Activated naive CD4-positive, alpha-beta T cell treated with anti-CD3 and anti-CD28 coated beads for 36 hours (primary cell): ENCODE data around the gene CLCN5. TPM values are rescaled to one million over a fixed set of nuclear protein-coding genes. Genes with fewer than 3 reads are reported as not detected.
A peak's percentile ranks its signal among the peaks of the same experiment; 100 is the strongest.

Experiments used
- CTCF ChIA-PET: fragments of 350-600 bp; sonication (Branson Sonifier 250); formaldehyde crosslinking; loops from one replicate; lab custom pipeline; 2021; ENCODE audit warnings: antibody characterized with exemption; lab: Charles Lee
- DNase-seq: peaks from one replicate; pipeline ENCODE4 v3.0.0-alpha.2; 2020
- H3K27ac Mint-ChIP-seq: one replicate; pipeline ENCODE4 v1.8.0; 2021; ENCODE audit warnings: mild to moderate bottlenecking, mixed read lengths
- H3K27me3 Mint-ChIP-seq: one replicate; pipeline ENCODE4 v1.8.0; 2021; ENCODE audit warnings: low read depth, mixed read lengths
- H3K36me3 Mint-ChIP-seq: one replicate; pipeline ENCODE4 v1.8.0; 2021; ENCODE audit warnings: low read depth, mixed read lengths
- H3K4me1 Mint-ChIP-seq: one replicate; pipeline ENCODE4 v1.8.0; 2021; ENCODE audit warnings: low read depth, mixed read lengths
- H3K4me3 Mint-ChIP-seq: one replicate; pipeline ENCODE4 v1.8.0; 2021; ENCODE audit warnings: mild to moderate bottlenecking, moderate library complexity, mixed read lengths
- H3K9me3 Mint-ChIP-seq: one replicate; pipeline ENCODE4 v1.8.0; 2021; ENCODE audit warnings: mixed read lengths
- intact Hi-C: fragments of 100-400 bp; cut with micrococcal nuclease; formaldehyde crosslinking; loops from one replicate; pipeline ENCODE4 v1.15.1; 2023
- total RNA-seq, 2 experiments: library from RNA; stranded (reverse); gene quantifications; one replicate each; pipeline ENCODE4 v1.2.3, GENCODE V29; 2021

Gene CLCN5
- total RNA-seq, 2 experiments from 2014 or later = 2.6 to 3.6 TPM

DNA sequence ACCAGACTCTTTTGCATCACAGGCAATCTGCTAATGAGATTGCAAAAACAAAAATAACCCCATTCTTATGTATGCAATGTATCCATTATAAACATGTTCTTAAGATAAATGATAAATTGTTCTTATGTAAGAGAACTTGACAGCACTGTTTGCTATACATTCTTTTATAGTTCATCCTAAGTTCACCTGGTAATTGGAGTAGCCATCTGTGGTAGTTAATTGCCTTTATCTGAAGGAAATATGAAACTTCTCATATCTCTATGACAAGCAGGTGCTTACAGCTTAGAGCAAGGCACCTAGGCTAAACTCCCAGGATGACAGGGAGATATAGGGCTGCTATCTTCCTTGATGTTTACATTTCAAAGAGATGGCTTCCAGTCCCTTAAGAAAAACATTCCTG, 21.3 kb upstream of the CLCN5 start:
- Mint-ChIP-seq H3K27ac (no peak overlapping the region), H3K27me3 (peaks cover 6% of the 10 kb centered on the region), H3K9me3 (peaks cover 10% of the 10 kb centered on the region), H3K4me1 (no peaks in the 10 kb centered on the region), H3K4me3 (no peak overlapping the region), H3K36me3 (peaks cover 6% of the 10 kb centered on the region)
- DNase-seq = no peak
- CTCF ChIA-PET = no interaction called here
- intact Hi-C loops = no loop called here

- Mint-ChIP-seq H3K4me1 (peaks cover 12% of the 10 kb centered on the region), H3K4me3 (no peak overlapping the region), H3K9me3 (no peaks in the 10 kb centered on the region), H3K36me3 (no peaks in the 10 kb centered on the region), H3K27me3 (no peaks in the 10 kb centered on the region), H3K27ac (no peak overlapping the region)
- peak; percentile 12 for DNase-seq
- CTCF ChIA-PET = no interaction called here
- intact Hi-C loops = no loop called here
Measured at GRCh38 chrX:49910344-49910743, 12.1 kb upstream of the CLCN5 start.

DNA sequence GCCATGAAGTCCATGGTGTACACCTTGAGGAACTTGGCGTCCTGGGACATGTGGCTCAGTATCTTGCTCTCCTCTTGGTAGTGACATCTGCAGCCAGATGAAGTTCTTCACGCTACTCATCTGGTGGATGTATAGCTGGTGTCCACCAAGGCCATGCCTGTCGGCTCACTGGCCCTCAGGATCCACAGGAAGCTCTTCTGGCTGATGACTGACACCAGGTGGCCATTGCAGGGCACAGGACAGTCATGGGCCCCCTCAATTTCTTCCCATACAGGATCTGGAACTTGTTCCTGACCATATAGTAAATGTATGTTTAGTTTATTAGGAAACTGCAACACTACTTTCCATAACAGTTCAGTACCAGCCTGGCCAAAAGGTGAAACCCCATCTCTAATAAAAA, 10.3 kb upstream of the CLCN5 start:
- no peaks in the 10 kb centered on the region for H3K36me3 Mint-ChIP-seq
- CTCF ChIA-PET = interaction anchor here (0.6 to 1.3 kb wide), 3 partner anchors 20 to 293 kb away, joined by 4 to 5 read pairs (median 4); partner anchors contain the start of gene CCNB3
- H3K9me3 Mint-ChIP-seq = no peaks in the 10 kb centered on the region
- intact Hi-C loops = no loop called here
- peaks cover 12% of the 10 kb centered on the region for H3K4me1 Mint-ChIP-seq
- no peaks in the 10 kb centered on the region for H3K27me3 Mint-ChIP-seq
- no peak for DNase-seq
- no peak overlapping the region for H3K4me3 Mint-ChIP-seq
- no peak overlapping the region for H3K27ac Mint-ChIP-seq

GRCh38 chrX:49912861-49913260, 9.5 kb upstream of the CLCN5 start:
- CTCF ChIA-PET = interaction anchor here (1.3 kb wide), 2 partner anchors 29 to 292 kb away, joined by 4 read pairs; partner anchors contain the start of gene CCNB3
- Mint-ChIP-seq H3K27ac (no peak overlapping the region), H3K4me1 (peaks cover 12% of the 10 kb centered on the region), H3K4me3 (no peak overlapping the region), H3K36me3 (no peaks in the 10 kb centered on the region), H3K27me3 (no peaks in the 10 kb centered on the region), H3K9me3 (no peaks in the 10 kb centered on the region)
- no peak for DNase-seq
- intact Hi-C loops = no loop called here

DNA sequence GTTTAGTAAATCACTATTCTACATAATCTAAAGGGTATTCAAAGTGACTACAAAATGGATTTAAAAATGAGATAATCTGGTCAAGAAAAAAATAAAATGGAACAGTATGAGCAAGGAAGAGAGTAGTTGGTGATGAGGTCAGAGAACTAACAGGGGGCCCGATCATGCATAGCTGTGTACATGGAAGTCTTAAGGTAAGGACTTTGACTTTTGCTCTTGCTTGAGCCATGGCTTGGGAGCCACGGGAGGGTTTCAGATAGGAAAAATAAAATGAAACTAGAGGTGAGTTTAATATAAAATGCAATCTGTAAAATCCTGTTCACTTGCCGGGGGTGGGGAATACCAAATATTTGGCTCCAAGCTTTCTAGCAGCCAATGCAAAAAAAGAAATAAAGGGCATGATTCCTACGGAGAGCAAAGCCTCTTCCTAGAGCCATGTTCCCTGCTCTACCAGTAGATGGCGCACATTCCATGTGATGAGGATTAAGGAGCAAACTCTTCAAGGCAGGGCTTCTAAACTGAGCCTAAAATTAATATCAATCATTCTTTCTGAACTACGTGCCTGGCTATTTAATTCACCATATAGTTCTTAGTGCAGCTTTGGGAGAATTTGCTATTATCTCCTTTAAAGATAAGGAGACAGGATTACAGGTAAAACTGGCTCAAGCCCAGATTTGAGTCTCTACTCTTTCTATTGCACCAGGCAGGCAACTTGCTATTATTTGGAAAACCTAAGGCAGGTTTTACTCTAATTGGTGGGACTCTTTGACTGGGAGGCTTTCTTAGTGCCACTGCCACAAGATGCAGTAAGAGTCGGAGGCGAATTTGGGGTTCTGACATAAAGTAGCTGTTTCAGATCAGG, 6.8 kb upstream of the CLCN5 start:
- Mint-ChIP-seq H3K4me1 (peaks cover under 1% of the 10 kb centered on the region), H3K4me3 (no peak overlapping the region), H3K27ac (no peak overlapping the region), H3K9me3 (no peaks in the 10 kb centered on the region), H3K27me3 (no peaks in the 10 kb centered on the region), H3K36me3 (no peaks in the 10 kb centered on the region)
- CTCF ChIA-PET = interaction anchor here (0.6 to 1.4 kb wide), 7 partner anchors 28 to 468 kb away, joined by 3 to 5 read pairs (median 3); no protein-coding TSS in a partner anchor
- intact Hi-C loops = loop anchor here (1.0 to 5.0 kb wide), 5 partner anchors 31 to 665 kb away; partner anchors contain the start of gene CCNB3
- DNase-seq = peak; percentile 56

- peaks cover under 1% of the 10 kb centered on the region for H3K36me3 Mint-ChIP-seq
- no peak overlapping the region for H3K27ac Mint-ChIP-seq
- H3K27me3 Mint-ChIP-seq = no peaks in the 10 kb centered on the region
- peak; percentile 36 for DNase-seq
- H3K4me3 Mint-ChIP-seq = no peak overlapping the region
- no peaks in the 10 kb centered on the region for H3K9me3 Mint-ChIP-seq
- intact Hi-C loops = loop anchor here (1.0 to 10.0 kb wide), 5 partner anchors 35 to 1115 kb away; partner anchors contain the start of gene HDAC6
- peaks cover 3% of the 10 kb centered on the region for H3K4me1 Mint-ChIP-seq
- CTCF ChIA-PET = interaction anchor here (1.0 to 3.8 kb wide), 6 partner anchors 14 to 246 kb away, joined by 3 to 23 read pairs (median 6); no protein-coding TSS in a partner anchor
Measured at GRCh38 chrX:49919617-49920016, 2.8 kb upstream of the CLCN5 start.

GRCh38 chrX:49921109-49921508, 1.3 kb upstream of the CLCN5 start:
- Mint-ChIP-seq H3K4me3 (no peak overlapping the region), H3K27ac (no peak overlapping the region), H3K4me1 (peaks cover 3% of the 10 kb centered on the region), H3K27me3 (no peaks in the 10 kb centered on the region), H3K36me3 (peaks cover 4% of the 10 kb centered on the region), H3K9me3 (no peaks in the 10 kb centered on the region)
- intact Hi-C loops = loop anchor here (10.0 kb wide), 2 partner anchors 646 to 1116 kb away; partner anchors contain the start of gene HDAC6
- no peak for DNase-seq
- CTCF ChIA-PET = interaction anchor here (0.8 to 3.8 kb wide), 5 partner anchors 37 to 659 kb away, joined by 3 to 23 read pairs (median 4); partner anchors contain the start of gene USP27X

DNA sequence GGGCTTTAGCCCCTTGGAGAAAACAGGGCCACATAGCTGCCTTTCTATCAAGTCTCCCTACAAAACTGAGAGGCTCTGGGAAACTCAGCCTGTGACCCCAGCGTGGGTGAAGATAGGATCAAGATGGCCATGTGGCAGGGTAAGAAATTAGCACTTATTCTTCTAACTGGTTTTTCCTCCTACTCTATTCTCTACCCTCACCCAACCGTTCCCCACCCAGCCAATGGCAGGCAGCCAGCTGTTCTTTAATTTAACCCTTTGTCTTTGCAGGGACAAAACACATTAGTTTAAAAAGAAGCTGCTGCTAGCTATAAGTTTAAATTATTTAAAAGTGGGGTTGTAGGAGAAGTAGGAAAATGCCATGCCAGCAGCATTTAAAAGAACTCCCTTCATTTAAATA, 2.8 kb downstream of the CLCN5 start:
- Mint-ChIP-seq H3K27me3 (no peaks in the 10 kb centered on the region), H3K36me3 (peaks cover 13% of the 10 kb centered on the region), H3K9me3 (no peaks in the 10 kb centered on the region), H3K4me1 (peaks cover 7% of the 10 kb centered on the region), H3K27ac (no peak overlapping the region), H3K4me3 (no peak overlapping the region)
- DNase-seq = no peak
- CTCF ChIA-PET = no interaction called here
- intact Hi-C loops = loop anchor here (10.0 kb wide), 2 partner anchors 650 to 1120 kb away; partner anchors contain the start of gene HDAC6

DNA sequence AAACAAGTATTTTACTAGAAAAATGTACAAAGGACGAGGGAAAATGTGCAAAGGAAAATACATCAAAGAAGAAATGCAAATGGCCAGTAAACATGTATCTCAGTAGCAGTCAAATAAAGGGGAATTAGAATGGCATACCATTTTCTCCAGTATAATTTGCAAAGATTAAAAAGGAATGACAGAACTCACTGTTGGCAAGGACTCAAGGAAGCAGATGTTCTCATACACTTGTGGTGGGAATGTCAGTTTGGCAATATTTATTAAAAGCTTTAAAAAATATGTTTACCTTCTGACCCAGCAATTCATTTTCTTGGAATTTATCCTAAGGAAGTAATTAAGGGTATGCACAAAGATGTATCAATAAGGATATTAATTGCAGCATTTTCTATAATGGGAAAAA, 7.6 kb downstream of the CLCN5 start:
- intact Hi-C loops = no loop called here
- CTCF ChIA-PET = no interaction called here

GRCh38 chrX:49932791-49933190, 10.4 kb downstream of the CLCN5 start:
- Mint-ChIP-seq H3K27me3 (no peaks in the 10 kb centered on the region), H3K4me1 (peaks cover 6% of the 10 kb centered on the region), H3K27ac (no peak overlapping the region), H3K9me3 (no peaks in the 10 kb centered on the region), H3K4me3 (no peak overlapping the region), H3K36me3 (peaks cover 2% of the 10 kb centered on the region)
- intact Hi-C loops = no loop called here
- no peak for DNase-seq
- CTCF ChIA-PET = no interaction called here

More for the DNA sequence above, 7.6 kb downstream of the CLCN5 start:
- Mint-ChIP-seq H3K4me3 (no peak overlapping the region), H3K27me3 (no peaks in the 10 kb centered on the region), H3K27ac (no peak overlapping the region), H3K4me1 (peaks cover 10% of the 10 kb centered on the region), H3K36me3 (peaks cover 12% of the 10 kb centered on the region), H3K9me3 (no peaks in the 10 kb centered on the region)
- no peak for DNase-seq

- intact Hi-C loops = no loop called here
- peaks cover 6% of the 10 kb centered on the region for H3K4me1 Mint-ChIP-seq
- H3K4me3 Mint-ChIP-seq = no peak overlapping the region
- no peaks in the 10 kb centered on the region for H3K27me3 Mint-ChIP-seq
- H3K9me3 Mint-ChIP-seq = no peaks in the 10 kb centered on the region
- DNase-seq = no peak
- H3K27ac Mint-ChIP-seq = no peak overlapping the region
- CTCF ChIA-PET = interaction anchor here (0.6 kb wide), 1 partner anchor 10 kb away, joined by 5 read pairs; no protein-coding TSS in a partner anchor
- peaks cover 2% of the 10 kb centered on the region for H3K36me3 Mint-ChIP-seq
Measured at GRCh38 chrX:49934148-49934547, 11.8 kb downstream of the CLCN5 start.

DNA sequence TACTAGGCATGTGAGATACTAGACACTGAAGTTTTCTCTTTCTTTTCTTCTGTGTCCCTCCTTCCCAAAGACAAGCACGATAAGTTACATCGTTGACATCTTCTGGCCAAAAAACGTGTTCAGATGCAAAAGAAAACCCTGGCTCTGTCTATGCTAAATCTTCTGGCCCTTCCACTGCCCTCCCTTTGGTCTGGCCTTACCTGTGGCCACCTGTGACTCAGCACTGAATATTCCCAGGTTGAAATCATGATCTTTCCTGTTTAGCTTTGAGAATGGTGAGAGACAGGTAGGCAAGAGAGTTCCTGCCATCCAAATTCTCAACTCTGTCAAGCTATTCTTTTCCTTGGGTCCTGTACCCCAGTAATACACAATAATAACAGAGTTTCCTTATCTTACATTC, 12.3 kb downstream of the CLCN5 start:
- CTCF ChIA-PET = no interaction called here
- no peaks in the 10 kb centered on the region for H3K9me3 Mint-ChIP-seq
- intact Hi-C loops = no loop called here
- H3K4me3 Mint-ChIP-seq = no peak overlapping the region
- peaks cover 2% of the 10 kb centered on the region for H3K36me3 Mint-ChIP-seq
- H3K27ac Mint-ChIP-seq = no peak overlapping the region
- no peak for DNase-seq
- peaks cover 6% of the 10 kb centered on the region for H3K4me1 Mint-ChIP-seq
- H3K27me3 Mint-ChIP-seq = no peaks in the 10 kb centered on the region
